D721Med (cell line): ENCODE data around the gene PIGS.

Experiments used
- DNase-seq: peaks from one replicate; pipeline ENCODE4 v3.0.0; 2011; ENCODE audit warnings: low spot score; ENCODE audit not compliant: insufficient read length
- FAIRE-seq: peaks from 2 replicates; lab custom pipeline; 2011; peaks lifted over from hg19 to GRCh38; lab: Jason Lieb, UNC
- CTCF ChIP-seq: IDR thresholded peaks from 2 replicates; pipeline ENCODE4 v1.5.1; 2012; ENCODE audit warnings: mild to moderate bottlenecking, control low read depth; ENCODE audit not compliant: insufficient read depth; ENCODE audit errors: missing control alignments

Gene PIGS

GRCh38 chr17:28544402-28545140 is 26.8 kb downstream of the PIGS start:
- FAIRE-seq, result no peak
- no peak for DNase-seq
- TF ChIP-seq CTCF, result no peak

DNA sequence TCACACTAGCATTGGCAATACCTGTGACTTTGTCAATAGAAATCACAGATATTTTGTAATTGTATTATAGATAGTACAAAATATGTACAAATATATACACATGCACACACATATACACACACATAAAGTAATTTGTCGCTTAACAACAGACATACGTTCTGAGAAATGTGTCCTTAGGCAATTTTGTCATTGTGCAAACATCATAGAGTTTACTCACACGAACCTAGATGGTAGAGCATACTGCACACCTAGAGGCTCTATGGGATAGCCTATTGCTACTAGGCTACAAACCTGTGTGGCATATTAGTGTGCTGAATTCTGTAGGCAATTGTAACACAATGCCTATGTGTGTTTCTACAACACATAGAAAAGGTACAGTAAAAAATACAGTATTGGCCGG is 29.9 kb downstream of the PIGS start:
- DNase-seq (no peak), FAIRE-seq (no peak)
- no peak for TF ChIP-seq CTCF

GRCh38 chr17:28540231-28540630 is 31.1 kb downstream of the PIGS start:
- DNase-seq (no peak), FAIRE-seq (no peak)
- no peak for TF ChIP-seq CTCF

DNA sequence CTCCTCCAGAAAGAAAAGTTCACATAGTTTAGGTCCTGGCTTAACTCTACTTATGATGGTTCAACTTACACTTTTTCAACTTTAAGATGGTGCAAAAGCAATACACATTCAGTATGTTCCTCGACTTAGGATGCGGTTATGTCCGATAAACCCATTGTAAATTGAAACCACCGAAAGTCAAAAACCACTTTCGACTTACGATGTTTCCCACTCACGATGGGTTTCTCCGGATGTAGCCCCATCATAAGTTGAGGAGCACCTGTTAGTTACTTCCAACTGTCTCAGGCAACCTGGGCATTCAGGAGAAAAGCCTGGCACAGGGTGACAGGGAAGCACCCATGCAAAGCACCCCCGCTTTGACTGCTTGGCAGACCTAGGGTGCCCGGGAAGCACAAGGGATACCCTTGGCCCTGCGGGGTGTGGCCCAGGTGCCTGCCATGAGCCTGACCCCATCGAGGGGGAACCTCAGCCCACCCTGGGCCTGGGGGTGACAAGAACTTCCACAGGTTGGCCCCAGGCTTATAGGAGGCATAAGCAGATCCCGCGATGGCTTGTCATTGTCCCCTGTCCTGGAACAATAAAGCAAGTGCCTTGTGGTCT is 32.9 kb downstream of the PIGS start:
- DNase-seq (no peak), FAIRE-seq (no peak)
- no peak for TF ChIP-seq CTCF

GRCh38 chr17:28537219-28537610 is 34.1 kb downstream of the PIGS start:
- DNase-seq (no peak), FAIRE-seq (no peak)
- no peak for TF ChIP-seq CTCF

DNA sequence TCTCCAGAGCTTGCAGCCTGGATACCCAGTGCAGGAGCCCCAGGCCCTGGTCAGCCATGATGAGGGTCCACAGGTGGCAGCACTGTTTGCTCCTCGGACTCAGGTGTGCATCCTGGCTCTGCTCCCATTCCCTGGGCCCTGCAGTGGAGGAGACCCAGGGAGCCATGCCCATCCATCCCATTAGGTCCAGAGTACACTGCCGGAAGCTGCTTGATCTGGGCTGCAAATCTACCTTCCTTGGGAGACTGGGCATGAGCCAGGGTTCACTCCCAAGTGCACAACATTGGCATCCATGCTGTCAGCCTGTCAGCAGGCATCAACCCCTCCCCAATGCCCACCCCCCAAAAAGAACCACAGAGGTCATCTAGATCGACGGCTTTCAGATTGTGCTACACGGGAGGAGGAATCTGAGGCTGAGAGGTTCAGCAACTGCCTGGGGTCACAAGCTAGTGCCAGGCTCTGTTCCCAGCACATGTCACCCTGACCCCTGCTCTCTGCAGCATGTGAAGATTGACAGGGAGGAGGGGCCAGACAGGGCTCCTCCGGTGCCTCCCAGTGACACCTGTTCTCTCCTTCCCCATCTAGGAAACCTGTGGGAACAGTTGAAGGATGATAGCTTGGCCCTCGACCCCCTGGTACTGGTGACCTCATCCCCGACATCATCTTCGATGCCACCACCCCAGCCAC is 34.6 kb downstream of the PIGS start:
- no peak for FAIRE-seq
- no peak for DNase-seq
- TF ChIP-seq CTCF, result no peak
